Esophagus squamous epithelium (tissue), 5 donors: ENCODE results near the gene OR4K14. TPM values are rescaled to one million over a fixed set of nuclear protein-coding genes. Genes with fewer than 3 reads are reported as not detected.

Experiments used
- DNase-seq: peaks from one replicate; lab custom pipeline; 2025; lab: John Stamatoyannopoulos, UW
- H3K27ac ChIP-seq, 4 donors: fragments of 200-600 bp; sonication (generic); one replicate each; pipeline ENCODE4 v1.5.1; 2016 to 2019; ENCODE audit warnings: mild to moderate bottlenecking in 1 of 4
- H3K27me3 ChIP-seq, 4 donors: fragments of 200-600 bp; sonication (generic); 1 replicate in 3 of 4; 2 replicates in 1 of 4; pipeline versions ENCODE4 v1.5.1 to v1.6.0; 2017 to 2021; ENCODE audit warnings: antibody characterized with exemption in 1 of 4
- H3K36me3 ChIP-seq, 3 donors: fragments of 200-600 bp; sonication (generic); one replicate each; pipeline ENCODE4 v1.5.1; 2016 to 2019
- H3K4me1 ChIP-seq, 3 donors: fragments of 200-600 bp; sonication (generic); one replicate each; pipeline ENCODE4 v1.5.1; 2017 to 2019
- H3K4me3 ChIP-seq, 4 donors: fragments of 200-600 bp; sonication (generic); 1 replicate in 3 of 4; 2 replicates in 1 of 4; pipeline ENCODE4 v1.5.1; 2016 to 2019; ENCODE audit warnings: mild to moderate bottlenecking in 2 of 4, moderate library complexity in 1 of 4
- H3K9me3 ChIP-seq, 3 donors: fragments of 200-600 bp; sonication (generic); one replicate each; pipeline ENCODE4 v1.5.1; 2016 to 2019
- CTCF ChIP-seq, 6 experiments: fragments of 450-650 bp in 4 of 6; fragments of 200-600 bp in 2 of 6; sonication (generic) in 2 of 6; IDR thresholded peaks; one replicate each; pipeline ENCODE4 v1.5.1; 2016 to 2019; ENCODE audit warnings: antibody characterized with exemption in 6 of 6, mild to moderate bottlenecking in 4 of 6, moderate library complexity in 4 of 6
- POLR2A ChIP-seq, 4 donors: fragments of 450-650 bp; IDR thresholded peaks; one replicate each; pipeline ENCODE4 v1.6.1; 2017; ENCODE audit warnings: antibody characterized with exemption in 4 of 4, mild to moderate bottlenecking in 4 of 4, moderate library complexity in 3 of 4
- WGBS, 2 donors: methylation state at CpG; one replicate each; pipeline ENCODE4 v1.1.5; 2018; 5-methylcytosine and 5-hydroxymethylcytosine counted together
- intact Hi-C: fragments of 100-400 bp; cut with DNase I; formaldehyde crosslinking; loops from one replicate; pipeline ENCODE4 v1.15.0; 2022
- total RNA-seq, 4 donors: library from RNA; depleted of rRNA; stranded (reverse); fragments of >200 nt; gene quantifications; one replicate each; pipeline ENCODE4 v1.1.0, GENCODE V29; 2016
- donor health status: DM: yes; HTN: yes; CAD: no.

Gene OR4K14
- total RNA-seq, 4 donors from 2014 or later = not detected

- WGBS, 2 donors = 64 to 65% methylated on average over 3 of the region's 3 CpGs
- Histone ChIP-seq H3K4me1 (no peaks in the 10 kb centered on the region), H3K9me3 (no peaks in the 10 kb centered on the region), H3K27me3 (no peaks in the 10 kb centered on the region), H3K27ac (no peak overlapping the region), H3K4me3 (no peak overlapping the region), H3K36me3 (no peaks in the 10 kb centered on the region)
- DNase-seq = no peak
- intact Hi-C loops = no loop called here
- TF ChIP-seq CTCF (IDR thresholded peaks at IDR 0.05) (no peak), POLR2A (IDR thresholded peaks at IDR 0.05) (no peak)
Measured at GRCh38 chr14:20035449-20035848, 16.3 kb upstream of the OR4K14 start.

GRCh38 chr14:20031058-20031457 is 12.0 kb upstream of the OR4K14 start:
- H3K36me3 ChIP-seq = no peaks in the 10 kb centered on the region
- no peaks in the 10 kb centered on the region for H3K27me3 ChIP-seq
- 72 to 75% methylated on average over 6 of the region's 6 CpGs for WGBS, 2 donors
- TF ChIP-seq POLR2A (IDR thresholded peaks at IDR 0.05) (no peak), CTCF (IDR thresholded peaks at IDR 0.05) (no peak)
- H3K9me3 ChIP-seq = peaks cover 0 to 11% (median 0%) of the 10 kb centered on the region in 3 donors
- intact Hi-C loops = no loop called here
- no peak for DNase-seq
- H3K4me1 ChIP-seq = no peaks in the 10 kb centered on the region
- no peak overlapping the region for H3K4me3 ChIP-seq
- no peak overlapping the region for H3K27ac ChIP-seq

- no peaks in the 10 kb centered on the region for H3K4me1 ChIP-seq
- intact Hi-C loops = no loop called here
- H3K27me3 ChIP-seq = no peaks in the 10 kb centered on the region
- no peak overlapping the region for H3K27ac ChIP-seq
- H3K4me3 ChIP-seq = no peak overlapping the region
- DNase-seq = no peak
- H3K9me3 ChIP-seq = peaks cover 0 to 5% (median 0%) of the 10 kb centered on the region in 3 donors
- H3K36me3 ChIP-seq = no peaks in the 10 kb centered on the region
- TF ChIP-seq POLR2A (IDR thresholded peaks at IDR 0.05) = no peak
- no peak for TF ChIP-seq CTCF (IDR thresholded peaks at IDR 0.05)
Measured at GRCh38 chr14:20008156-20008555, 11.0 kb downstream of the OR4K14 start.

- WGBS, 2 donors = 61% methylated on average over 3 to 7 of the region's 7 CpGs
- DNase-seq = no peak
- Histone ChIP-seq H3K4me1 (no peaks in the 10 kb centered on the region), H3K27me3 (no peaks in the 10 kb centered on the region), H3K27ac (no peak overlapping the region), H3K36me3 (no peaks in the 10 kb centered on the region), H3K9me3 (no peaks in the 10 kb centered on the region), H3K4me3 (no peak overlapping the region)
- TF ChIP-seq POLR2A (IDR thresholded peaks at IDR 0.05) = no peak
- TF ChIP-seq CTCF (IDR thresholded peaks at IDR 0.05) = no peak
- intact Hi-C loops = no loop called here
Measured at GRCh38 chr14:20002319-20002718, 16.8 kb downstream of the OR4K14 start.

- Histone ChIP-seq H3K27ac (no peak within 1 kb of the TSS), H3K4me1 (no peaks in the 10 kb centered on the region), H3K36me3 (no peaks in the 10 kb centered on the region), H3K9me3 (no peaks in the 10 kb centered on the region), H3K27me3 (no peaks in the 10 kb centered on the region), H3K4me3 (no peak within 1 kb of the TSS)
- DNase-seq = no peak
- no peak for TF ChIP-seq CTCF (IDR thresholded peaks at IDR 0.05)
- TF ChIP-seq POLR2A (IDR thresholded peaks at IDR 0.05) = no peak
- intact Hi-C loops = no loop called here
Measured at GRCh38 chr14:20001863-20002262, 17.2 kb downstream of the OR4K14 start, which contains the start of gene OR4Q2. Gene OR4Q2, plus strand, starts transcription at chr14:20002163.
